K562 (cell line): ENCODE data around the gene CEP250. TPM values are rescaled to one million over a fixed set of nuclear protein-coding genes. Genes with fewer than 3 reads are reported as not detected.

Source experiments
- ATF7 ChIP-seq: fragments of 450-650 bp; IDR thresholded peaks from 2 replicates; pipeline ENCODE4 v1.7.1; 2014; ENCODE audit warnings: mild to moderate bottlenecking, moderate library complexity
- BDP1 ChIP-seq: IDR thresholded peaks from 3 replicates; pipeline ENCODE4 v1.6.1; 2011; ENCODE audit not compliant: insufficient read length, insufficient read depth
- BRD4 ChIP-seq: fragments of 200-600 bp; sonication (generic); IDR thresholded peaks from 2 replicates; pipeline ENCODE4 v1.6.1; 2017; ENCODE audit warnings: inconsistent platforms
- CAMTA2 ChIP-seq: fragments of 250-450 bp; sonication (Bioruptor Pico); conservative IDR thresholded peaks from 2 replicates; pipeline ENCODE4 v1.5.1; 2022
- CCAR2 ChIP-seq: fragments of 200-400 bp; formaldehyde crosslinking; IDR thresholded peaks from 2 replicates; pipeline ENCODE4 v1.6.1; 2017; ENCODE audit warnings: mild to moderate bottlenecking, low read depth, low read length
- CCNT2 ChIP-seq: IDR thresholded peaks from 2 replicates; pipeline ENCODE4 v1.6.1; 2011; ENCODE audit warnings: borderline replicate concordance, low read depth, mild to moderate bottlenecking, moderate library complexity, mixed read lengths, low read length; ENCODE audit not compliant: insufficient read length; ENCODE audit errors: extremely low read depth
- E2F3 ChIP-seq: fragments of 250-450 bp; sonication (Bioruptor Pico); IDR thresholded peaks from 2 replicates; pipeline ENCODE4 v1.4.0; 2020; ENCODE audit warnings: mild to moderate bottlenecking
- FOXA1 ChIP-seq: fragments of 450-650 bp; IDR thresholded peaks from 2 replicates; pipeline ENCODE4 v1.6.1; 2016; ENCODE audit warnings: mild to moderate bottlenecking, borderline replicate concordance
- FOXP1 ChIP-seq: sonication (generic); formaldehyde crosslinking; IDR thresholded peaks from 2 replicates; pipeline ENCODE4 v1.8.0; 2022; ENCODE audit warnings: mild to moderate bottlenecking, missing genetic modification reagents
- LCOR ChIP-seq: sonication (generic); formaldehyde crosslinking; IDR thresholded peaks from 2 replicates; pipeline ENCODE4 v1.8.0; 2022; ENCODE audit warnings: mild to moderate bottlenecking, missing genetic modification reagents
- MTA2 ChIP-seq: fragments of 450-650 bp; IDR thresholded peaks from 2 replicates; pipeline ENCODE4 v1.6.1; 2016; ENCODE audit warnings: low read depth
- NBN ChIP-seq: fragments of 450-650 bp; IDR thresholded peaks from 2 replicates; pipeline ENCODE4 v1.6.1; 2016; ENCODE audit warnings: low read depth, mild to moderate bottlenecking
- SNRNP70 ChIP-seq: fragments of 200-400 bp; formaldehyde crosslinking; optimal IDR thresholded peaks from 2 replicates; pipeline ENCODE3; 2017; ENCODE audit warnings: low read depth, low read length
- TARDBP ChIP-seq: fragments of 450-650 bp; IDR thresholded peaks from 2 replicates; pipeline ENCODE4 v1.6.1; 2016
- TEAD4 ChIP-seq, 2 experiments: sonication (generic) in 1 of 2; formaldehyde crosslinking in 1 of 2; IDR thresholded peaks; 2 replicates each; pipeline versions ENCODE4 v1.6.1 to v1.8.0; 2012 to 2022; ENCODE audit warnings: borderline replicate concordance in 1 of 2, inconsistent platforms in 1 of 2, low read length in 1 of 2, mild to moderate bottlenecking in 1 of 2, missing genetic modification reagents in 1 of 2
- TOE1 ChIP-seq, 2 experiments: fragments of 450-650 bp in 1 of 2; sonication (generic) in 1 of 2; formaldehyde crosslinking in 1 of 2; IDR thresholded peaks; 2 replicates each; pipeline versions ENCODE4 v1.7.1 to v1.8.0; 2016 to 2022; ENCODE audit warnings: borderline replicate concordance in 2 of 2, mild to moderate bottlenecking in 2 of 2, antibody characterized with exemption in 1 of 2, inconsistent platforms in 1 of 2, low read depth in 1 of 2, missing genetic modification reagents in 1 of 2, moderate library complexity in 1 of 2
- TRIM24 ChIP-seq, 2 experiments: fragments of 450-650 bp; IDR thresholded peaks; 2 replicates each; pipeline ENCODE4 v1.6.1; 2016
- TSC22D4 ChIP-seq: fragments of 450-650 bp; IDR thresholded peaks from 2 replicates; pipeline ENCODE4 v1.6.1; 2016; ENCODE audit warnings: missing genetic modification characterization, missing biosample characterization, control low read depth
- ZBTB7A ChIP-seq: IDR thresholded peaks from 2 replicates; pipeline ENCODE4 v1.6.1; 2011; ENCODE audit warnings: low read depth, mild to moderate bottlenecking, low read length, moderate library complexity, borderline replicate concordance; ENCODE audit not compliant: control insufficient read depth
- polyA plus RNA-seq, 8 experiments: library from polyadenylated mRNA; depleted of rRNA in 4 of 8; stranded (reverse) in 5 of 8; unstranded in 3 of 8; fragments of >200 nt; fragmentation: Nextera tagmentation in 2 of 8; fragmentation: Illumina TruSeq in 1 of 8; extraction: Ambion mirVana in 2 of 8; extraction: Trizol in 1 of 8; gene quantifications; 2 replicates each; pipeline versions ENCODE4 v1.2.1 to v1.2.3, GENCODE V29; 2011 to 2014; ENCODE audit warnings: inconsistent platforms in 1 of 8, missing spikeins in 1 of 8
- total RNA-seq, 7 experiments: library from RNA; depleted of rRNA in 6 of 7; stranded (reverse); fragments of >200 nt in 6 of 7; fragmentation: Illumina TruSeq in 2 of 7; extraction: Trizol in 2 of 7; gene quantifications; 2 replicates each; pipeline versions ENCODE4 v1.2.1 to v1.2.3, GENCODE V29; 2011 to 2021; ENCODE audit warnings: low replicate concordance in 1 of 7
- TF ChIP-seq, protein P1 (sequence below): fragments of 150-350 bp; IDR thresholded peaks from 2 replicates; pipeline ENCODE4 v1.6.1; 2014; ENCODE audit warnings: low read depth, mild to moderate bottlenecking, low read length, borderline replicate concordance
- TF ChIP-seq, protein P2 (sequence below): fragments of 450-650 bp; conservative IDR thresholded peaks from 2 replicates; pipeline ENCODE4 v1.6.1; 2016; ENCODE audit warnings: missing genetic modification characterization, low read depth, mild to moderate bottlenecking, missing compliant biosample characterization, moderate library complexity
- TF ChIP-seq, protein P3 (sequence below), 3 experiments: IDR thresholded peaks in 2 of 3; conservative IDR thresholded peaks in 1 of 3; 2 replicates each; pipeline ENCODE4 v1.5.1; 2011 to 2012; ENCODE audit warnings: low read length in 3 of 3, mild to moderate bottlenecking in 3 of 3, control low read depth in 2 of 3, improper control_type of control experiment in 1 of 3, inconsistent platforms in 1 of 3, low read depth in 1 of 3, mixed read lengths in 1 of 3, moderate library complexity in 1 of 3; ENCODE audit not compliant: insufficient read depth in 2 of 3

CEP250 gene
- total and polyA plus RNA-seq, 9 of the 15 experiments (the other 6 are each of a cell fraction or from before 2014, with no cell fraction given), result 2.5 to 41.9 (median 20.5) TPM

DNA sequence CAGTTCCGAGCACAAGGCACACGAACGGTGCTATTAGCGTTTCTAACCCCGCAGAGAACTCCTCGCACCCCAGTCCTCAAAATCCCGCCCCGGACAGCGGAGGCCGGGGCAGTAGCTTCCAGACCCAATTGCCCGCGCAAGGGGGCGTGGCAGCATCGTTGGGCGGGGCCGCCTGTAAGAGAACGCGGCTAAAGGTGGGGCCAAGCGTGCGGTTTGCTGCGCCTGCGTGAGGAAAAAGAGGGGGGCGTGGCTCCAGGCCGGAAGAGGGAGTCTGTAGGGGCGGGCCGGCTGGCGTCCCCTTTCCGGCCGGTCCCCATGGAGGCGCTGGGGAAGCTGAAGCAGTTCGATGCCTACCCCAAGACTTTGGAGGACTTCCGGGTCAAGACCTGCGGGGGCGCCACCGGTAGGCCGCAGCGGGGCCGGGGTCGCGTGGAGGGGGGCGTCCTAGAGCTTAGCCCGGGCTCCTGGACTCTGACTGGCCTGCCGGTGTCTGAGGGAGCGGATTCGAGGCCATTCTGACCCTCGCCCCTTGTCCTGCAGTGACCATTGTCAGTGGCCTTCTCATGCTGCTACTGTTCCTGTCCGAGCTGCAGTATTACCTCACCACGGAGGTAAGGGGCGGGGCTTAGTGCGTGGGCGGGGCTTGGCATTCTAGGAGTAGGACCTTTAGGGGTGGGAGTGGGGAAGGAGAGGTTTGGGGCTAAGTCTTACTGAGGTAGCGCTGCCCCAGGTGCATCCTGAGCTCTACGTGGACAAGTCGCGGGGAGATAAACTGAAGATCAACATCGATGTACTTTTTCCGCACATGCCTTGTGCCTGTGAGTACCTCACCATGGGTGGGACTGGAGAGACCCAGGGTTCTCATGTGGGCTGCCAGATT, 86.6 kb downstream of the CEP250 start, which contains the start of gene ERGIC3 (continued):
- TF ChIP-seq, protein P1, sequence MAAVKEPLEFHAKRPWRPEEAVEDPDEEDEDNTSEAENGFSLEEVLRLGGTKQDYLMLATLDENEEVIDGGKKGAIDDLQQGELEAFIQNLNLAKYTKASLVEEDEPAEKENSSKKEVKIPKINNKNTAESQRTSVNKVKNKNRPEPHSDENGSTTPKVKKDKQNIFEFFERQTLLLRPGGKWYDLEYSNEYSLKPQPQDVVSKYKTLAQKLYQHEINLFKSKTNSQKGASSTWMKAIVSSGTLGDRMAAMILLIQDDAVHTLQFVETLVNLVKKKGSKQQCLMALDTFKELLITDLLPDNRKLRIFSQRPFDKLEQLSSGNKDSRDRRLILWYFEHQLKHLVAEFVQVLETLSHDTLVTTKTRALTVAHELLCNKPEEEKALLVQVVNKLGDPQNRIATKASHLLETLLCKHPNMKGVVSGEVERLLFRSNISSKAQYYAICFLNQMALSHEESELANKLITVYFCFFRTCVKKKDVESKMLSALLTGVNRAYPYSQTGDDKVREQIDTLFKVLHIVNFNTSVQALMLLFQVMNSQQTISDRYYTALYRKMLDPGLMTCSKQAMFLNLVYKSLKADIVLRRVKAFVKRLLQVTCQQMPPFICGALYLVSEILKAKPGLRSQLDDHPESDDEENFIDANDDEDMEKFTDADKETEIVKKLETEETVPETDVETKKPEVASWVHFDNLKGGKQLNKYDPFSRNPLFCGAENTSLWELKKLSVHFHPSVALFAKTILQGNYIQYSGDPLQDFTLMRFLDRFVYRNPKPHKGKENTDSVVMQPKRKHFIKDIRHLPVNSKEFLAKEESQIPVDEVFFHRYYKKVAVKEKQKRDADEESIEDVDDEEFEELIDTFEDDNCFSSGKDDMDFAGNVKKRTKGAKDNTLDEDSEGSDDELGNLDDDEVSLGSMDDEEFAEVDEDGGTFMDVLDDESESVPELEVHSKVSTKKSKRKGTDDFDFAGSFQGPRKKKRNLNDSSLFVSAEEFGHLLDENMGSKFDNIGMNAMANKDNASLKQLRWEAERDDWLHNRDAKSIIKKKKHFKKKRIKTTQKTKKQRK, result no peak
- no peak for TF ChIP-seq BRD4
- peak; percentile 92 for TF ChIP-seq ATF7
- no peak for TF ChIP-seq TEAD4 (IDR thresholded peaks at IDR 0.05; ENCODE audit: low read length)
- TF ChIP-seq TEAD4 (CRISPR knock-in tag; IDR thresholded peaks at IDR 0.05; ENCODE audit: borderline replicate concordance), result no peak
- no peak for TF ChIP-seq FOXA1
- no peak for TF ChIP-seq CCAR2
- TF ChIP-seq CAMTA2 (CRISPR knock-in tag), result no peak
- no peak for TF ChIP-seq SNRNP70
- peak; percentile 51; the same call in 1 of the 2 replicates for TF ChIP-seq LCOR (CRISPR knock-in tag)
- TF ChIP-seq E2F3, result no peak
- TF ChIP-seq FOXP1 (CRISPR knock-in tag), result no peak
- no peak for TF ChIP-seq NBN
- TF ChIP-seq TRIM24 (IDR thresholded peaks at IDR 0.05), result peak in 1 of 2 experiments; percentile 57; a peak in 2 of 4 replicates
- no peak for TF ChIP-seq TSC22D4
- no peak for TF ChIP-seq TARDBP
- TF ChIP-seq, protein P2, sequence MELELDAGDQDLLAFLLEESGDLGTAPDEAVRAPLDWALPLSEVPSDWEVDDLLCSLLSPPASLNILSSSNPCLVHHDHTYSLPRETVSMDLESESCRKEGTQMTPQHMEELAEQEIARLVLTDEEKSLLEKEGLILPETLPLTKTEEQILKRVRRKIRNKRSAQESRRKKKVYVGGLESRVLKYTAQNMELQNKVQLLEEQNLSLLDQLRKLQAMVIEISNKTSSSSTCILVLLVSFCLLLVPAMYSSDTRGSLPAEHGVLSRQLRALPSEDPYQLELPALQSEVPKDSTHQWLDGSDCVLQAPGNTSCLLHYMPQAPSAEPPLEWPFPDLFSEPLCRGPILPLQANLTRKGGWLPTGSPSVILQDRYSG, result no peak
- TF ChIP-seq, protein P3, sequence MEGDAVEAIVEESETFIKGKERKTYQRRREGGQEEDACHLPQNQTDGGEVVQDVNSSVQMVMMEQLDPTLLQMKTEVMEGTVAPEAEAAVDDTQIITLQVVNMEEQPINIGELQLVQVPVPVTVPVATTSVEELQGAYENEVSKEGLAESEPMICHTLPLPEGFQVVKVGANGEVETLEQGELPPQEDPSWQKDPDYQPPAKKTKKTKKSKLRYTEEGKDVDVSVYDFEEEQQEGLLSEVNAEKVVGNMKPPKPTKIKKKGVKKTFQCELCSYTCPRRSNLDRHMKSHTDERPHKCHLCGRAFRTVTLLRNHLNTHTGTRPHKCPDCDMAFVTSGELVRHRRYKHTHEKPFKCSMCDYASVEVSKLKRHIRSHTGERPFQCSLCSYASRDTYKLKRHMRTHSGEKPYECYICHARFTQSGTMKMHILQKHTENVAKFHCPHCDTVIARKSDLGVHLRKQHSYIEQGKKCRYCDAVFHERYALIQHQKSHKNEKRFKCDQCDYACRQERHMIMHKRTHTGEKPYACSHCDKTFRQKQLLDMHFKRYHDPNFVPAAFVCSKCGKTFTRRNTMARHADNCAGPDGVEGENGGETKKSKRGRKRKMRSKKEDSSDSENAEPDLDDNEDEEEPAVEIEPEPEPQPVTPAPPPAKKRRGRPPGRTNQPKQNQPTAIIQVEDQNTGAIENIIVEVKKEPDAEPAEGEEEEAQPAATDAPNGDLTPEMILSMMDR (IDR thresholded peaks at IDR 0.05 in 2 of 3, conservative IDR thresholded peaks at IDR 0.05 in 1 of 3; ENCODE audit: insufficient read depth in 2 of 3, low read depth in 1 of 3, low read length in 3 of 3), result 0 out of 6 replicates have a peak, but pooled peaks of 1 of the 3 experiments have one; percentile 4
- TF ChIP-seq ZBTB7A, result peak; percentile 86
- TF ChIP-seq MTA2, result no peak
- peak; percentile 39; the same call in 1 of the 2 replicates for TF ChIP-seq TOE1 (IDR thresholded peaks at IDR 0.05; ENCODE audit: borderline replicate concordance)
- no peak for TF ChIP-seq TOE1 (CRISPR knock-in tag; IDR thresholded peaks at IDR 0.05; ENCODE audit: borderline replicate concordance, low read depth)
- no peak for TF ChIP-seq BDP1
- peak; percentile 39 for TF ChIP-seq CCNT2
